HCT116 (cell line): ENCODE measurements around the gene ADRA1B.

ENCODE experiments used
- CEBPB ChIP-seq: IDR thresholded peaks from 2 replicates; pipeline ENCODE4 v1.6.1; 2012; ENCODE audit warnings: low read depth
- CTCF ChIP-seq, 3 experiments: fragments of 200-600 bp in 1 of 3; sonication (generic) in 1 of 3; IDR thresholded peaks in 2 of 3; conservative IDR thresholded peaks in 1 of 3; 2 replicates each; pipeline ENCODE4 v1.5.1; 2012 to 2017; ENCODE audit warnings: low read depth in 2 of 3, low read length in 2 of 3, antibody characterized with exemption in 1 of 3, borderline replicate concordance in 1 of 3, control low read depth in 1 of 3, mild to moderate bottlenecking in 1 of 3, mixed read lengths in 1 of 3, mixed run types in 1 of 3, moderate library complexity in 1 of 3; ENCODE audit not compliant: insufficient read depth in 1 of 3
- EZH2 ChIP-seq: fragments of 200-600 bp; sonication (generic); IDR thresholded peaks from 2 replicates; pipeline ENCODE4 v1.6.1; 2017; ENCODE audit warnings: antibody characterized with exemption, mixed run types
- POLR2A ChIP-seq: IDR thresholded peaks from 2 replicates; pipeline ENCODE4 v1.7.0; 2011; ENCODE audit warnings: borderline replicate concordance; ENCODE audit not compliant: insufficient read depth, insufficient read length; ENCODE audit errors: extremely low read depth
- REST ChIP-seq: IDR thresholded peaks from 2 replicates; pipeline ENCODE4 v1.6.1; 2012; ENCODE audit warnings: low read depth
- SP1 ChIP-seq: IDR thresholded peaks from 2 replicates; pipeline ENCODE4 v1.6.1; 2012; ENCODE audit warnings: low read depth
- ZBTB33 ChIP-seq: IDR thresholded peaks from 2 replicates; pipeline ENCODE4 v1.6.1; 2011; ENCODE audit warnings: mild to moderate bottlenecking, low read length, moderate library complexity; ENCODE audit not compliant: insufficient replicate concordance; ENCODE audit errors: extremely low read depth
- ZFX ChIP-seq: fragments of 450-650 bp; IDR thresholded peaks from 2 replicates; pipeline ENCODE4 v1.6.1; 2017

- TF ChIP-seq CEBPB (no peak), CTCF (IDR thresholded peaks at IDR 0.05 in 2 of 3, conservative IDR thresholded peaks at IDR 0.05 in 1 of 3; ENCODE audit: borderline replicate concordance in 1 of 3, insufficient read depth in 1 of 3, low read depth in 2 of 3, low read length in 2 of 3) (no peak), ZFX (no peak), EZH2 (no peak), REST (no peak), POLR2A (no peak), SP1 (no peak), ZBTB33 (no peak)
Measured at GRCh38 chr5:159887050-159887449, 29.2 kb upstream of the ADRA1B start.
